Astrocyte (in vitro differentiated cells and primary cell): ENCODE data around the gene RNF125.

ENCODE experiments used
- EZH2 ChIP-seq: IDR thresholded peaks from 2 replicates; pipeline ENCODE4 v1.6.1; 2012; ENCODE audit warnings: mild to moderate bottlenecking, low read length, inconsistent platforms; ENCODE audit not compliant: insufficient read depth
- TF ChIP-seq, protein P1 (sequence below): IDR thresholded peaks from 2 replicates; pipeline ENCODE4 v1.5.1; 2011; ENCODE audit warnings: low read depth, mild to moderate bottlenecking, inconsistent platforms, low read length, moderate library complexity; ENCODE audit not compliant: insufficient read depth

DNA sequence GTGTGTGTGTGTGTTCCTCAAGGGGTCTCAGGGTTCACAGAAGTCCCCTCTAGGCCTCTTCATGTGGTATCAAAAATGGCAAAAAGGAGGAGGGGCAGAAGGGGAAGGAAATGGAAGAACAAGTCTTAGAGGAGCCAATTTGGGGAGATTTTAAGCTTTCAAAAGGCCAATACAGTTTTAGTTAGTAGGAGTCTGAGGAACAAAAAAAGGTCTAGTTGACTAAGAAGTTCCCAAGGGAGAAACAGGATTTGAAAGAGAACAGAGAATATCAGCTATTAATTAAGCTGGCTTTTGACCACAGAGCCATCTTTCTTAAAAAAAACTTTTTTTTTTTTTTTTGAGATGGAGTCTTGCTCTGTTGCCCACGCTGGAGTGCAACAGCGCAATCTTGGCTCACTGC lies 7.1 kb downstream of the RNF125 start:
- TF ChIP-seq, protein P1, sequence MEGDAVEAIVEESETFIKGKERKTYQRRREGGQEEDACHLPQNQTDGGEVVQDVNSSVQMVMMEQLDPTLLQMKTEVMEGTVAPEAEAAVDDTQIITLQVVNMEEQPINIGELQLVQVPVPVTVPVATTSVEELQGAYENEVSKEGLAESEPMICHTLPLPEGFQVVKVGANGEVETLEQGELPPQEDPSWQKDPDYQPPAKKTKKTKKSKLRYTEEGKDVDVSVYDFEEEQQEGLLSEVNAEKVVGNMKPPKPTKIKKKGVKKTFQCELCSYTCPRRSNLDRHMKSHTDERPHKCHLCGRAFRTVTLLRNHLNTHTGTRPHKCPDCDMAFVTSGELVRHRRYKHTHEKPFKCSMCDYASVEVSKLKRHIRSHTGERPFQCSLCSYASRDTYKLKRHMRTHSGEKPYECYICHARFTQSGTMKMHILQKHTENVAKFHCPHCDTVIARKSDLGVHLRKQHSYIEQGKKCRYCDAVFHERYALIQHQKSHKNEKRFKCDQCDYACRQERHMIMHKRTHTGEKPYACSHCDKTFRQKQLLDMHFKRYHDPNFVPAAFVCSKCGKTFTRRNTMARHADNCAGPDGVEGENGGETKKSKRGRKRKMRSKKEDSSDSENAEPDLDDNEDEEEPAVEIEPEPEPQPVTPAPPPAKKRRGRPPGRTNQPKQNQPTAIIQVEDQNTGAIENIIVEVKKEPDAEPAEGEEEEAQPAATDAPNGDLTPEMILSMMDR, result no peak
- TF ChIP-seq EZH2, result no peak
